Heart left ventricle (tissue), 16 donors: ENCODE data around the gene KRT1. TPM values are rescaled to one million over a fixed set of nuclear protein-coding genes. Genes with fewer than 3 reads are reported as not detected.

ENCODE experiments used
- ATAC-seq, 4 donors: fragments of 200-7000 bp; cut with Tn5 transposase; one replicate each; pipeline ENCODE4 v1.9.1; 2020 to 2022; ENCODE audit warnings: moderate library complexity in 4 of 4, mild to moderate bottlenecking in 3 of 4, moderate number of reproducible peaks in 1 of 4
- DNase-seq, 5 donors: peaks; one replicate each; pipeline ENCODE4 v3.0.0-alpha.2; 2020
- H3K27ac ChIP-seq, 12 donors: fragments of 200-600 bp; sonication (generic) in 4 of 12; one replicate each; pipeline versions ENCODE4 v1.5.0 to v1.8.0; 2016 to 2022; ENCODE audit warnings: mild to moderate bottlenecking in 2 of 12
- H3K27me3 ChIP-seq, 9 donors: fragments of 200-600 bp; sonication (generic) in 2 of 9; one replicate each; pipeline versions ENCODE4 v1.5.1 to v1.8.0; 2016 to 2022; ENCODE audit warnings: mild to moderate bottlenecking in 3 of 9
- H3K36me3 ChIP-seq, 9 donors: fragments of 200-600 bp; sonication (generic) in 2 of 9; one replicate each; pipeline versions ENCODE4 v1.5.0 to v1.8.0; 2018 to 2022; ENCODE audit warnings: mild to moderate bottlenecking in 2 of 9
- H3K4me1 ChIP-seq, 12 donors: fragments of 200-600 bp; sonication (generic) in 4 of 12; one replicate each; pipeline versions ENCODE4 v1.5.0 to v1.8.0; 2016 to 2022; ENCODE audit warnings: mild to moderate bottlenecking in 3 of 12
- H3K4me3 ChIP-seq, 12 donors: fragments of 200-600 bp; sonication (generic) in 4 of 12; one replicate each; pipeline versions ENCODE4 v1.5.0 to v1.8.0; 2017 to 2022; ENCODE audit warnings: mild to moderate bottlenecking in 9 of 12, moderate library complexity in 4 of 12
- H3K9me3 ChIP-seq, 12 donors: fragments of 200-600 bp; sonication (generic) in 4 of 12; one replicate each; pipeline versions ENCODE4 v1.5.0 to v1.8.0; 2016 to 2022; ENCODE audit warnings: mild to moderate bottlenecking in 1 of 12
- POLR2A ChIP-seq, 2 donors: fragments of 450-650 bp; IDR thresholded peaks; one replicate each; pipeline ENCODE4 v1.6.1; 2017; ENCODE audit warnings: antibody characterized with exemption in 2 of 2, mild to moderate bottlenecking in 2 of 2, moderate library complexity in 2 of 2
- WGBS, 4 donors: extraction: QIAGEN DNeasy Blood & Tissue Kit in 2 of 4; methylation state at CpG; one replicate each; pipeline versions ENCODE4 v1.1.5 to v1.1.7; 2013 to 2018; 5-methylcytosine and 5-hydroxymethylcytosine counted together
- intact Hi-C, 10 donors: fragments of 100-400 bp; cut with DNase I; formaldehyde crosslinking; loops; one replicate each; pipeline versions ENCODE4 v1.11.1 to v1.14.2; 2022
- long read RNA-seq, 3 donors: library from polyadenylated mRNA; unstranded; transcript quantifications; one replicate each; pipeline ENCODE4 v2.0.0, GENCODE V29; 2020 to 2021
- polyA plus RNA-seq, 2 donors: library from polyadenylated mRNA; stranded (reverse); fragments of 200-250 nt; gene quantifications; one replicate each; pipeline ENCODE4 v1.2.3, GENCODE V29; 2013
- total RNA-seq, 9 donors: library from RNA; depleted of rRNA in 2 of 9; stranded (reverse); fragments of >200 nt in 2 of 9; fragmentation: NEBNext Ultra II Directional in 3 of 9; extraction: Animal tissue kit (Norgen Biotek cat#: 25700) in 3 of 9; gene quantifications; one replicate each; pipeline versions ENCODE4 v1.1.0 to v1.2.4, GENCODE V29; 2016 to 2023
- TF ChIP-seq, protein P1 (sequence below), 12 donors: fragments of 200-600 bp; sonication (generic) in 4 of 12; IDR thresholded peaks; one replicate each; pipeline versions ENCODE4 v1.5.0 to v1.8.0; 2018 to 2022; ENCODE audit warnings: antibody characterized with exemption in 12 of 12, mild to moderate bottlenecking in 5 of 12
- donor health status: ischemic (EF 13 %, LVEDD 7.1; RV severe dilation, severe dysfunction).
- donor health status: healthy with polysubstance abuse.
- donor health status: DM: no; HTN: yes; CAD: no.
- donor health status: DM: no; HTN: no; CAD: no.
- donor health status: ischemic (EF 25% LVEDD 6.9; RV normal size, moderate dysfunction).
- donor health status: ischemic (EF 25% LVEDD 5.7; RV mildly dilated, moderate dysfunction).
- donor health status: healthy.
- donor health status: DM: yes; HTN: yes; CAD: no.
- donor health status: ischemic (EF 35%, LVEDD 5.7; RV mildly dilated, moderate dysfunction).
- donor health status: nonischemic (EF 11% LVEDD 7.7; RV severe dilation, severe dysfunction).
- donor health status: DM: yes; HTN: yes; CAD: no.
- donor health status: PGD.
- donor health status: ischemic (EF 29% LVEDD 5.4; RV normal size, mild dysfunction).
- donor health status: nonischemic (EF 23%, LVEDD 6.1; RV moderate dilation, normal function).

KRT1 gene
- total RNA-seq (under 1 TPM in 1 of 9 donors, not detected in 8; 0.35 TPM), polyA plus RNA-seq (not detected)
- long read RNA-seq, donor 1: 0 reads
- long read RNA-seq, donor 2: 0 reads
- long read RNA-seq, donor 3: 0 reads

DNA sequence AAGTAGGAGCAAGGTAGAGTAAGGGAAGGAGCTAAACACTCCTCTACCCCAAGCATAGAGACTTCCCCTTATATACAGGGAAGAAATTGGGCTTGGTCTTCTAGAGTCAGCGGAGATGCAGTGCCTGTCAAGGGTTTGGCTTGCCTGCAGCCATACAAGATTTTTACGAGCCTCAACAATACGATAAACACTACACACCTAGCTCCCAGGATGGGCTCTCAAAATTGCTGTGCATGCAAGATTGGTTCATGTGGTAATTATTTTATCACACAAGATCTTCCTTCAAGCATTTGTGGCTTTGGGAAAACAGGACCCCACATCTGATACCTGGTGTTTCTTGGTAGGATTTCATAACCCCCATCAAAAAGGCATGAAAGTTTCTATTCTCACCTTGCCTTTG lies at the start of gene KRT1:
TSS of gene KRT1 (minus strand) at position 45 of the 400 bp plus-strand sequence. CDS start 59 bp downstream, outside the sequence.
- no peaks in the 10 kb centered on the region for H3K36me3 ChIP-seq
- no peaks in the 10 kb centered on the region for H3K9me3 ChIP-seq
- TF ChIP-seq POLR2A (IDR thresholded peaks at IDR 0.05): no peak
- TF ChIP-seq, protein P1, sequence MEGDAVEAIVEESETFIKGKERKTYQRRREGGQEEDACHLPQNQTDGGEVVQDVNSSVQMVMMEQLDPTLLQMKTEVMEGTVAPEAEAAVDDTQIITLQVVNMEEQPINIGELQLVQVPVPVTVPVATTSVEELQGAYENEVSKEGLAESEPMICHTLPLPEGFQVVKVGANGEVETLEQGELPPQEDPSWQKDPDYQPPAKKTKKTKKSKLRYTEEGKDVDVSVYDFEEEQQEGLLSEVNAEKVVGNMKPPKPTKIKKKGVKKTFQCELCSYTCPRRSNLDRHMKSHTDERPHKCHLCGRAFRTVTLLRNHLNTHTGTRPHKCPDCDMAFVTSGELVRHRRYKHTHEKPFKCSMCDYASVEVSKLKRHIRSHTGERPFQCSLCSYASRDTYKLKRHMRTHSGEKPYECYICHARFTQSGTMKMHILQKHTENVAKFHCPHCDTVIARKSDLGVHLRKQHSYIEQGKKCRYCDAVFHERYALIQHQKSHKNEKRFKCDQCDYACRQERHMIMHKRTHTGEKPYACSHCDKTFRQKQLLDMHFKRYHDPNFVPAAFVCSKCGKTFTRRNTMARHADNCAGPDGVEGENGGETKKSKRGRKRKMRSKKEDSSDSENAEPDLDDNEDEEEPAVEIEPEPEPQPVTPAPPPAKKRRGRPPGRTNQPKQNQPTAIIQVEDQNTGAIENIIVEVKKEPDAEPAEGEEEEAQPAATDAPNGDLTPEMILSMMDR (IDR thresholded peaks at IDR 0.05): no peak
- intact Hi-C loops: no loop called here
- no peak within 1 kb of the TSS for H3K27ac ChIP-seq
- no peaks in the 10 kb centered on the region for H3K4me1 ChIP-seq
- WGBS, 4 donors: 85 to 89% (median 86%) methylated on average over 3 of the region's 3 CpGs
- H3K27me3 ChIP-seq: peaks cover 0 to 22% (median 0%) of the 10 kb centered on the region in 9 donors
- H3K4me3 ChIP-seq: no peak within 1 kb of the TSS
- DNase-seq (no peak), ATAC-seq (no peak)

GRCh38 chr12:52729147-52729546 lies 48.9 kb upstream of the KRT1 start:
- H3K27ac ChIP-seq: no peak overlapping the region
- DNase-seq (no peak), ATAC-seq (no peak)
- H3K4me3 ChIP-seq: no peak overlapping the region
- no peaks in the 10 kb centered on the region for H3K4me1 ChIP-seq
- H3K27me3 ChIP-seq: peaks cover 0 to 9% (median 3%) of the 10 kb centered on the region in 9 donors
- TF ChIP-seq POLR2A (IDR thresholded peaks at IDR 0.05): no peak
- TF ChIP-seq, protein P1 (IDR thresholded peaks at IDR 0.05): no peak
- no peaks in the 10 kb centered on the region for H3K9me3 ChIP-seq
- no peaks in the 10 kb centered on the region for H3K36me3 ChIP-seq
- intact Hi-C loops: no loop called here
- 72 to 83% (median 78%) methylated on average over 9 to 10 of the region's 10 CpGs for WGBS, 4 donors

DNA sequence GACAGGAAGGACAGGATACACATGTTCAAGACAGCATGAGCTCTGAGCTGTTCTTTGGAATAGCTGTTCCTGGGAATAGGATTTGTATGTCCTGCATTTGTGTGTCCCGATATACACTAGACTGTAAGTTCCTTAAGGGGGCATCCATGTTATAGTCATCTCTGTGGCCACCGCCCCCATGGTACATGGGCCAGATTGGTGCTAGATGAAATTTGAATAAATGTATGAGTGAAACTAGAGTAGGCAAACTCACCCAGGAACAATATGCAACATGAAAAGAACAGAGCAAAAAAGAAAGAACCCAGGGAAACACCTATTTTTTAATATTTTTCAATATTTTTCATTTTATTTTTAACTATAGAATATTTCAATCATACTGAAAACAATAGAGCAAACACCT lies 48.2 kb upstream of the KRT1 start:
- Histone ChIP-seq H3K27me3 (peaks cover 0 to 9% (median 0%) of the 10 kb centered on the region in 9 donors), H3K36me3 (no peaks in the 10 kb centered on the region), H3K4me3 (no peak overlapping the region), H3K9me3 (no peaks in the 10 kb centered on the region), H3K4me1 (no peaks in the 10 kb centered on the region), H3K27ac (no peak overlapping the region)
- TF ChIP-seq, protein P1 (IDR thresholded peaks at IDR 0.05): no peak
- no peak for TF ChIP-seq POLR2A (IDR thresholded peaks at IDR 0.05)
- intact Hi-C loops: no loop called here
- no peak for DNase-seq
- WGBS, 4 donors: 88 to 94% (median 93%) methylated on average over 2 of the region's 2 CpGs
- ATAC-seq: no peak

GRCh38 chr12:52727037-52727436 lies 46.8 kb upstream of the KRT1 start:
- TF ChIP-seq, protein P1 (IDR thresholded peaks at IDR 0.05): no peak
- TF ChIP-seq POLR2A (IDR thresholded peaks at IDR 0.05): no peak
- Histone ChIP-seq H3K27ac (no peak overlapping the region), H3K36me3 (no peaks in the 10 kb centered on the region), H3K9me3 (no peaks in the 10 kb centered on the region), H3K27me3 (peaks cover 0 to 9% (median 0%) of the 10 kb centered on the region in 9 donors), H3K4me3 (no peak overlapping the region), H3K4me1 (no peaks in the 10 kb centered on the region)
- WGBS, 4 donors: 80 to 88% (median 86%) methylated on average over 4 of the region's 4 CpGs
- DNase-seq: no peak
- intact Hi-C loops: no loop called here
- no peak for ATAC-seq
